Glutamatergic neuron (in vitro differentiated cells): ENCODE measurements around the gene TMEM214. TPM values are rescaled to one million over a fixed set of nuclear protein-coding genes. Genes with fewer than 3 reads are reported as not detected.

Source experiments
- DNase-seq: peaks from one replicate; pipeline ENCODE4 v3.0.0; 2022
- H3K27ac Mint-ChIP-seq: one replicate; pipeline ENCODE4 v1.8.0; 2020; ENCODE audit warnings: mild to moderate bottlenecking, mixed read lengths, inconsistent platforms; ENCODE audit not compliant: unreplicated experiment
- H3K27me3 Mint-ChIP-seq: one replicate; pipeline ENCODE4 v1.8.0; 2020; ENCODE audit warnings: mild to moderate bottlenecking, moderate library complexity, mixed read lengths, inconsistent platforms; ENCODE audit not compliant: unreplicated experiment
- H3K36me3 Mint-ChIP-seq: one replicate; pipeline ENCODE4 v1.8.0; 2020; ENCODE audit warnings: mild to moderate bottlenecking, mixed read lengths, inconsistent platforms; ENCODE audit not compliant: unreplicated experiment
- H3K4me1 Mint-ChIP-seq: one replicate; pipeline ENCODE4 v1.8.0; 2020; ENCODE audit warnings: mild to moderate bottlenecking, low read depth, mixed read lengths, inconsistent platforms; ENCODE audit not compliant: unreplicated experiment
- H3K4me3 Mint-ChIP-seq: one replicate; pipeline ENCODE4 v1.8.0; 2020; ENCODE audit warnings: mild to moderate bottlenecking, mixed read lengths, inconsistent platforms; ENCODE audit not compliant: unreplicated experiment
- H3K9me3 Mint-ChIP-seq: one replicate; pipeline ENCODE4 v1.8.0; 2020; ENCODE audit warnings: mild to moderate bottlenecking, moderate library complexity, mixed read lengths, inconsistent platforms; ENCODE audit not compliant: unreplicated experiment
- total RNA-seq: library from RNA; stranded (reverse); fragmentation: NEBNext Ultra II Directional; extraction: Animal tissue kit (Norgen Biotek cat#: 25700); gene quantifications from one replicate; pipeline ENCODE4 v1.2.1, GENCODE V29; 2021; ENCODE audit not compliant: unreplicated experiment
- TF ChIP-seq, protein P1 (sequence below): fragments of 200-600 bp; sonication (generic); IDR thresholded peaks from one replicate; pipeline ENCODE4 v1.5.0; 2021; ENCODE audit not compliant: partially characterized antibody, unreplicated experiment

TMEM214 gene
- total RNA-seq, 1 donor from 2014 or later, result 35.8 TPM

GRCh38 chr2:26997394-26997793 is 35.4 kb upstream of the TMEM214 start:
- TF ChIP-seq, protein P1, sequence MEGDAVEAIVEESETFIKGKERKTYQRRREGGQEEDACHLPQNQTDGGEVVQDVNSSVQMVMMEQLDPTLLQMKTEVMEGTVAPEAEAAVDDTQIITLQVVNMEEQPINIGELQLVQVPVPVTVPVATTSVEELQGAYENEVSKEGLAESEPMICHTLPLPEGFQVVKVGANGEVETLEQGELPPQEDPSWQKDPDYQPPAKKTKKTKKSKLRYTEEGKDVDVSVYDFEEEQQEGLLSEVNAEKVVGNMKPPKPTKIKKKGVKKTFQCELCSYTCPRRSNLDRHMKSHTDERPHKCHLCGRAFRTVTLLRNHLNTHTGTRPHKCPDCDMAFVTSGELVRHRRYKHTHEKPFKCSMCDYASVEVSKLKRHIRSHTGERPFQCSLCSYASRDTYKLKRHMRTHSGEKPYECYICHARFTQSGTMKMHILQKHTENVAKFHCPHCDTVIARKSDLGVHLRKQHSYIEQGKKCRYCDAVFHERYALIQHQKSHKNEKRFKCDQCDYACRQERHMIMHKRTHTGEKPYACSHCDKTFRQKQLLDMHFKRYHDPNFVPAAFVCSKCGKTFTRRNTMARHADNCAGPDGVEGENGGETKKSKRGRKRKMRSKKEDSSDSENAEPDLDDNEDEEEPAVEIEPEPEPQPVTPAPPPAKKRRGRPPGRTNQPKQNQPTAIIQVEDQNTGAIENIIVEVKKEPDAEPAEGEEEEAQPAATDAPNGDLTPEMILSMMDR, result no peak
- H3K27me3 Mint-ChIP-seq, result no peaks in the 10 kb centered on the region
- H3K4me3 Mint-ChIP-seq, result no peak overlapping the region
- H3K27ac Mint-ChIP-seq, result no peak overlapping the region
- no peaks in the 10 kb centered on the region for H3K9me3 Mint-ChIP-seq
- DNase-seq, result no peak
- H3K36me3 Mint-ChIP-seq, result peaks cover 6% of the 10 kb centered on the region
- no peaks in the 10 kb centered on the region for H3K4me1 Mint-ChIP-seq

DNA sequence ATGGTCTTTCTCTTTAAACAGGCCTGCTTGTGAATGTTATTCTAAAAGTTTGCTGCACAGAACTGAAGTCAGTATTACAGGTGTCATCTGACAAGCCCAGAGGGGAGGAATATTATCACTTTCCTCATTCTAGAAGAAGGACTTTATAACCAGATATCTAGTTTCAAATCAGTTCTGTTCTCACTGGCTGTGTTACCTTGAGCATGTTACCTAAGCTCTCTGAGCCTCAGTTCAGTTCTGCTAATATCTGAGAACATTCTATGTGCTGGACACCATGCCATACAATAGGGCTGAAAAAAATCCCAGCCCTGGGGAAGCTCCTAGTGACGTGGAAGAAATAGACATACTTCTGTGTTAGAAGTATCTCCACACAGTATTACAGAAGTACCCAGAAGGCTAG is 34.4 kb upstream of the TMEM214 start:
- TF ChIP-seq, protein P1, result no peak
- H3K4me3 Mint-ChIP-seq, result no peak overlapping the region
- no peaks in the 10 kb centered on the region for H3K9me3 Mint-ChIP-seq

DNA sequence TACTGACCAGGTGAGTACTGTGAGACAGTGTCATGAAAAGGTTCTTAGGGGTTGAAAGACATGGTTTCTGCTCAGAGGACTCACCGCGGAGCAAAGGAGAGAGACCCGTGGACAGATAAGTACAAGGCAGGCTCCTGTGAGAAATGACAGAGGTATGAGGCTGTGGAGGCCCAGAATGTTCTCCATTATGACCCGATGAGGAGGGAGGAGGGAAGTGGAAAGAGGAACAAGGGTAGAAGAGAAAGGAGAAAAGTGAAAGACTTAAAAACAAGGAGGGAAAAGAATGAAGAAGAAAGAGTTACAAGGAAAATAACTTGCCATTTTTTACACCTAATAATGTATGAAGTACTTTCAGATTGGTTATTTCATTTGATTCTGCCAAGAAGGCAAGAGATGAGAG is 32.5 kb upstream of the TMEM214 start:
- no peaks in the 10 kb centered on the region for H3K27me3 Mint-ChIP-seq
- TF ChIP-seq, protein P1, result no peak
- no peak overlapping the region for H3K4me3 Mint-ChIP-seq
- no peaks in the 10 kb centered on the region for H3K9me3 Mint-ChIP-seq
- no peak overlapping the region for H3K27ac Mint-ChIP-seq
- no peak for DNase-seq
- H3K36me3 Mint-ChIP-seq, result no peaks in the 10 kb centered on the region
- H3K4me1 Mint-ChIP-seq, result no peaks in the 10 kb centered on the region

More for the DNA sequence above, 34.4 kb upstream of the TMEM214 start:
- no peak overlapping the region for H3K27ac Mint-ChIP-seq
- H3K36me3 Mint-ChIP-seq, result peaks cover 6% of the 10 kb centered on the region
- no peaks in the 10 kb centered on the region for H3K27me3 Mint-ChIP-seq
- no peaks in the 10 kb centered on the region for H3K4me1 Mint-ChIP-seq
- DNase-seq, result no peak

DNA sequence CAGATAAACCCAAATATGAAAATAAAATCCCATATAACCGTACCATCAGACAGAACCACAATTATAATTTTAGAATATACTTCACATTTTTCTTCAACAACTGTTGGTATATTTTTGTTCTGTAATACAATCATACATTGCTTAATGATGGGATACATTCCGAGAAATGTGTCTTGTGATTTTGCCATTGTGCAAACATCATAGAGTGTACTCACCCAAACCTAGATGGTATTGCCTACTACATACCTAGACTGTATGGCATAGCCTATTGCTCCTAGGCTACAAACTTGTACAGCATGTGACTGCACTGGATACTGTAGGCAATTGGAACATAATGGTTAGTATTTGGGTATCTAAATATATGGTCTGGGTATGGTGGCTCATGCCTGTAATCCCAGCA is 31.8 kb upstream of the TMEM214 start:
- no peaks in the 10 kb centered on the region for H3K9me3 Mint-ChIP-seq
- H3K27ac Mint-ChIP-seq, result no peak overlapping the region
- H3K4me1 Mint-ChIP-seq, result no peaks in the 10 kb centered on the region
- H3K36me3 Mint-ChIP-seq, result no peaks in the 10 kb centered on the region
- no peak overlapping the region for H3K4me3 Mint-ChIP-seq
- no peak for DNase-seq
- TF ChIP-seq, protein P1, result no peak
- no peaks in the 10 kb centered on the region for H3K27me3 Mint-ChIP-seq

DNA sequence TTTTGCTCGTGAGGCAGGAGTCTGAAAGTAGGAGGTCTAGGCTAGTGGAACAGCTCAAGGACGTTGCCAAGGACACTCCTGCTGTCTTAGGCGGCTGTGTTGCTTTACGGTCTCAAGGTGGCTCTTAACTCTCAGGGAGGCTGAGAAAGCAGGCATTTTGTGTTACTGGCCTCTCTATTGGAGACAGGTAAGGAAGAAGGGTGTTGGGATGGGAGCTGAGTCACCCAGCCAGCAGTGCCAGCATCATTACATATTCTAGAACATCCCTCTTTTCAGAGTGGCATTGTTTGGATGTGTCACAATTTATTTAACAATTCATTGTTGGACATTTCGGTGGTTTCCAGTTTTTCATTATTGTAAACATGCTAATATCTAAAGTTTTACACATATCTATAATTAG is 30.8 kb upstream of the TMEM214 start:
- no peaks in the 10 kb centered on the region for H3K9me3 Mint-ChIP-seq
- TF ChIP-seq, protein P1, result no peak
- no peaks in the 10 kb centered on the region for H3K36me3 Mint-ChIP-seq
- no peak overlapping the region for H3K4me3 Mint-ChIP-seq
- no peaks in the 10 kb centered on the region for H3K27me3 Mint-ChIP-seq
- H3K4me1 Mint-ChIP-seq, result no peaks in the 10 kb centered on the region
- no peak for DNase-seq
- no peak overlapping the region for H3K27ac Mint-ChIP-seq
